HG03175 (cell line): Measurements from ENCODE around the gene P2RY13.

Experiments
- ATAC-seq: cut with Tn5 transposase; IDR thresholded peaks from one replicate; pipeline ENCODE4 v1.9.1; 2021; ENCODE audit warnings: mild to moderate bottlenecking, moderate library complexity; ENCODE audit not compliant: unreplicated experiment

P2RY13 gene

GRCh38 chr3:151297429-151297828 is 31.9 kb downstream of the P2RY13 start:
- no peak for ATAC-seq

GRCh38 chr3:151296226-151296625 is 33.1 kb downstream of the P2RY13 start:
- no peak for ATAC-seq

GRCh38 chr3:151293127-151293526 is 36.2 kb downstream of the P2RY13 start:
- no peak for ATAC-seq

- ATAC-seq, result no peak
Measured at GRCh38 chr3:151290673-151291072, 38.7 kb downstream of the P2RY13 start.

- ATAC-seq, result no peak
Measured at GRCh38 chr3:151289445-151289844, 39.9 kb downstream of the P2RY13 start.

GRCh38 chr3:151285940-151286339 is 43.4 kb downstream of the P2RY13 start:
- no peak for ATAC-seq

- ATAC-seq, result no peak
Measured at GRCh38 chr3:151283907-151284461, 45.4 kb downstream of the P2RY13 start.

GRCh38 chr3:151283387-151283786 is 46.0 kb downstream of the P2RY13 start:
- ATAC-seq, result no peak

GRCh38 chr3:151282921-151283320 is 46.4 kb downstream of the P2RY13 start:
- ATAC-seq, result peak; percentile 51

- no peak for ATAC-seq
Measured at GRCh38 chr3:151281671-151282324, 47.6 kb downstream of the P2RY13 start.

GRCh38 chr3:151278230-151278629 is 51.1 kb downstream of the P2RY13 start, which contains the start of gene P2RY14:
TSS of gene P2RY14 (minus strand) at chr3:151278542. CDS start at chr3:151214316, 64,226 bp downstream.
- no peak for ATAC-seq

- ATAC-seq, result peak; percentile 59
Measured at GRCh38 chr3:151276687-151277042, 52.7 kb downstream of the P2RY13 start.
